Measurements from ENCODE around the gene KLK6. TPM values are rescaled to one million over a fixed set of nuclear protein-coding genes. Genes with fewer than 3 reads are reported as not detected.

Gene KLK6
- total and polyA plus RNA-seq, 3 donors from 2014 or later = 0.37 to 0.71 (median 0.63) TPM

GRCh38 chr19:51002542-51003311, 33.3 kb upstream of the KLK6 start:
- Histone ChIP-seq H3K9me3 (no peaks in the 10 kb centered on the region), H3K4me1 (no peaks in the 10 kb centered on the region), H3K27me3 (no peaks in the 10 kb centered on the region), H3K4me3 (peak overlapping the region; percentile 26 to 42), H3K27ac (no peak overlapping the region), H3K36me3 (ENCODE audit: low read depth, missing control alignments) (no peaks in the 10 kb centered on the region)
- TF ChIP-seq POLR2A (IDR thresholded peaks at IDR 0.05) (no peak), CTCF (IDR thresholded peaks at IDR 0.05) (no peak)
- intact Hi-C loops (cut with DNase I; ENCODE audit: low total_unique reads) = no loop called here
- DNase-seq = peak; percentile 89
- WGBS, 2 donors = 54 to 60% methylated on average over 26 to 42 of the region's 42 CpGs

GRCh38 chr19:51002089-51002532, 32.7 kb upstream of the KLK6 start:
- H3K9me3 ChIP-seq = no peaks in the 10 kb centered on the region
- WGBS, 2 donors = 20 to 24% methylated on average over 12 of the region's 12 CpGs
- no peaks in the 10 kb centered on the region for H3K36me3 ChIP-seq (ENCODE audit: low read depth, missing control alignments)
- no peaks in the 10 kb centered on the region for H3K4me1 ChIP-seq
- no peak for DNase-seq
- intact Hi-C loops (cut with DNase I; ENCODE audit: low total_unique reads) = no loop called here
- no peak overlapping the region for H3K27ac ChIP-seq
- TF ChIP-seq POLR2A (IDR thresholded peaks at IDR 0.05) = no peak
- no peak for TF ChIP-seq CTCF (IDR thresholded peaks at IDR 0.05)
- peak overlapping the region; percentile 26 to 42 for H3K4me3 ChIP-seq
- no peaks in the 10 kb centered on the region for H3K27me3 ChIP-seq

GRCh38 chr19:51001515-51001914, 32.1 kb upstream of the KLK6 start, which contains the start of gene KLK8:
KLK8 (minus strand) TSS chr19:51001604; CDS start chr19:51001167, 437 bp downstream.
- intact Hi-C loops (cut with DNase I; ENCODE audit: low total_unique reads) = no loop called here
- DNase-seq = no peak
- no peak within 1 kb of the TSS for H3K27ac ChIP-seq
- H3K27me3 ChIP-seq = no peaks in the 10 kb centered on the region
- H3K4me3 ChIP-seq = peak within 1 kb of the TSS; percentile 26 to 42
- no peaks in the 10 kb centered on the region for H3K4me1 ChIP-seq
- TF ChIP-seq POLR2A (IDR thresholded peaks at IDR 0.05) (no peak), CTCF (IDR thresholded peaks at IDR 0.05) (no peak)
- H3K9me3 ChIP-seq = no peaks in the 10 kb centered on the region
- 14 to 19% methylated on average over 3 to 7 of the region's 7 CpGs for WGBS, 2 donors
- H3K36me3 ChIP-seq (ENCODE audit: low read depth, missing control alignments) = no peaks in the 10 kb centered on the region

- Histone ChIP-seq H3K27ac (no peak overlapping the region), H3K36me3 (ENCODE audit: low read depth, missing control alignments) (no peaks in the 10 kb centered on the region), H3K27me3 (no peaks in the 10 kb centered on the region), H3K9me3 (no peaks in the 10 kb centered on the region), H3K4me1 (no peaks in the 10 kb centered on the region), H3K4me3 (no peak overlapping the region)
- intact Hi-C loops (cut with DNase I; ENCODE audit: low total_unique reads) = no loop called here
- no peak for DNase-seq
- no peak for TF ChIP-seq POLR2A (IDR thresholded peaks at IDR 0.05)
- TF ChIP-seq CTCF (IDR thresholded peaks at IDR 0.05) = no peak
- 23 to 24% methylated on average over 15 to 16 of the region's 16 CpGs for WGBS, 2 donors
Observed at GRCh38 chr19:51000981-51001380, 31.6 kb upstream of the KLK6 start.

GRCh38 chr19:51000426-51000825, 31.0 kb upstream of the KLK6 start:
- intact Hi-C loops (cut with DNase I; ENCODE audit: low total_unique reads) = no loop called here
- TF ChIP-seq POLR2A (IDR thresholded peaks at IDR 0.05) = no peak
- no peak for TF ChIP-seq CTCF (IDR thresholded peaks at IDR 0.05)
- no peak for DNase-seq
- no peak overlapping the region for H3K4me3 ChIP-seq
- no peak overlapping the region for H3K27ac ChIP-seq
- no peaks in the 10 kb centered on the region for H3K36me3 ChIP-seq (ENCODE audit: low read depth, missing control alignments)
- no peaks in the 10 kb centered on the region for H3K9me3 ChIP-seq
- 80 to 85% methylated on average over 10 of the region's 10 CpGs for WGBS, 2 donors
- H3K27me3 ChIP-seq = no peaks in the 10 kb centered on the region
- H3K4me1 ChIP-seq = no peaks in the 10 kb centered on the region

Data from testis (tissue), 3 donors.